ENCODE measurements around the gene CPE.

The CPE gene

DNA sequence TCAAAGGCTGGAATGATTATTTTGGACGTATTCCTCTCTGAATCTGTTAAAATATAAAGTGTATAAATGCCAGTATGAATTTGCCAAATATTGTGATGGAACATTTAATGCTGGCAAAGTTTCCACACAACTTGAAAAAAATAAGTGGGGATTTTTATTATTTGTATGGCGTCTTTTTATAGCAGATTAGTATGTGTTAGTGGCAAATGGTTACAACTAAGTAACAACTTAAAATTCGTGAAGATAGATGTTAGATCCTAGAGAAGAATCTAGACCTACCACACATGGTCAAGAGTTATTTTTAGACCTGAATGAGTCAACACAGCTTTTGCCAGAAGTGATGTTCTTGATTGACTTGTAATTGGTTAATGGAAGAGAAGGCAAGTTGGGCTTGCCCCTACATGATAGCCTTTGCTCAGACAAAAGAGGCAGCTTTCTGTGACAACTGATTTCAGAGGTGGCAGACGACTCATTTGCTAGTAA is 4.8 kb downstream of the CPE start:
- POLR2A ChIA-PET: no interaction called here
- TF ChIP-seq, protein P1, sequence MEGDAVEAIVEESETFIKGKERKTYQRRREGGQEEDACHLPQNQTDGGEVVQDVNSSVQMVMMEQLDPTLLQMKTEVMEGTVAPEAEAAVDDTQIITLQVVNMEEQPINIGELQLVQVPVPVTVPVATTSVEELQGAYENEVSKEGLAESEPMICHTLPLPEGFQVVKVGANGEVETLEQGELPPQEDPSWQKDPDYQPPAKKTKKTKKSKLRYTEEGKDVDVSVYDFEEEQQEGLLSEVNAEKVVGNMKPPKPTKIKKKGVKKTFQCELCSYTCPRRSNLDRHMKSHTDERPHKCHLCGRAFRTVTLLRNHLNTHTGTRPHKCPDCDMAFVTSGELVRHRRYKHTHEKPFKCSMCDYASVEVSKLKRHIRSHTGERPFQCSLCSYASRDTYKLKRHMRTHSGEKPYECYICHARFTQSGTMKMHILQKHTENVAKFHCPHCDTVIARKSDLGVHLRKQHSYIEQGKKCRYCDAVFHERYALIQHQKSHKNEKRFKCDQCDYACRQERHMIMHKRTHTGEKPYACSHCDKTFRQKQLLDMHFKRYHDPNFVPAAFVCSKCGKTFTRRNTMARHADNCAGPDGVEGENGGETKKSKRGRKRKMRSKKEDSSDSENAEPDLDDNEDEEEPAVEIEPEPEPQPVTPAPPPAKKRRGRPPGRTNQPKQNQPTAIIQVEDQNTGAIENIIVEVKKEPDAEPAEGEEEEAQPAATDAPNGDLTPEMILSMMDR (IDR thresholded peaks at IDR 0.05; ENCODE audit: control extremely low read depth, extremely low read depth, low read depth, missing control alignments): no peak
- no peak for DNase-seq (ENCODE audit: extremely low spot score)
- CTCF ChIA-PET: interaction anchor here (1.4 to 2.3 kb wide), 4 partner anchors 9 to 252 kb away, joined by 5 to 7 read pairs (median 5); no protein-coding TSS in a partner anchor

DNA sequence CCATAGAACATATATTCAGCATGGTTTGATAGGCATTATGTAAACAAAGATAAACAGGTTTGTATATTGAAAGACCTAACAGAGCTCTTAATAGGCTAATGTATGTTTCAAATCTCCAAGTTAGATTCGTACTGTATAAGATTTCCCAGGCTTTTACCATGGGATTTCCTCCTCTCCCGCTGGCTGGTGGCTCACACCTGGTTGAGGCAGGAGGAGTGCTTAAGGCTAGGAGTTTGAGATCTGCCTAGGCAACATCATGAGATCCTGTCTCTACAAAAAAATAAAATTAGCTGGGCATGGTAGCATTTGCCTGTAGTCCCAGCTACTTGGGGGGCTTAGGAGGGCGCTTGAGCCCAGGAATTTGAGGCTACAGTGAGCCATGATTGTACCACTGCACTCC is 5.4 kb downstream of the CPE start:
- DNase-seq (ENCODE audit: extremely low spot score): no peak
- TF ChIP-seq, protein P1 (IDR thresholded peaks at IDR 0.05; ENCODE audit: control extremely low read depth, extremely low read depth, low read depth, missing control alignments): no peak
- ChIA-PET CTCF (interaction anchor here (1.4 to 2.3 kb wide), 4 partner anchors 9 to 253 kb away, joined by 5 to 7 read pairs (median 5); no protein-coding TSS in a partner anchor), POLR2A (no interaction called here)

DNA sequence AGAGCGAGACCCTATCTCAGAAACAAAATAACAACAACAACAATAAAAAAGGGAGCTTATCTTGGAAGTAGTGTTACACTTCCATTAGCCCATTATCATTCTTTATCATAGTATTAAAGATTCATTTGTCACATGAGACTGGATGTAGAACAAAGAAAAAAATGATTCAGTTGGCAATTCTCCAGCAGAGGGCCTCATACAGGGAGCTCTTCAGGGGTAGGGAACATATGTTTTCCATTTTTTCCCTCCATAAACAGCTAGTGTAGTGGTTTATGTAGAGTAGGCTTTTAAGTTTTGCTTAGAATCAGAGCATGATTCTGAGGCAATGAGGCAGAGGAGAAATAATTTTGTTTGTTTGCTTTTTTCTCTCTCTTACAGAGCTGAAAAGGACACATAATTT is 5.8 kb downstream of the CPE start:
- TF ChIP-seq, protein P1 (IDR thresholded peaks at IDR 0.05; ENCODE audit: control extremely low read depth, extremely low read depth, low read depth, missing control alignments): no peak
- ChIA-PET CTCF (interaction anchor here (1.4 to 2.3 kb wide), 4 partner anchors 8 to 253 kb away, joined by 5 to 7 read pairs (median 5); no protein-coding TSS in a partner anchor), POLR2A (no interaction called here)
- DNase-seq (ENCODE audit: extremely low spot score): no peak

DNA sequence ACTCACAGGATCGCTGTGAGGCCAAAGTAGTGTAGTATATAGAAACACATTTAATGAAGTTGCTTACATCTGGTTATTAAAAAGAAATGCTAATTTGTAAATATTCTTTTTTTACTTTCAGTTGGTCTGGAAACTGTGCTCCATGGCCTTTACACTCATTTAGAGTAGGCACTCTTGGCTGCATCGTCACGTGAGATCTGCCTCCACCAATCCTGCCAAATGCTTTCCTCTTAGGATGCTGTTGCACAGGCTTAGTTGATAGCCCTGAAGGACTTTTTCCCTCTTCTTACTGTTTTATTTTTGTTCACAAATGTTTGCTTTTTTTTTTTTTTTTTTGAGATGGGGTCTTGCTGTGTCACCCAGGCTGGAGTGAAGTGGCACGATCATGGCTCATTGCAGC is 6.3 kb downstream of the CPE start:
- POLR2A ChIA-PET: no interaction called here
- TF ChIP-seq, protein P1 (IDR thresholded peaks at IDR 0.05; ENCODE audit: control extremely low read depth, extremely low read depth, low read depth, missing control alignments): no peak
- no peak for DNase-seq (ENCODE audit: extremely low spot score)
- CTCF ChIA-PET: interaction anchor here (1.2 to 2.3 kb wide), 6 partner anchors 8 to 254 kb away, joined by 3 to 7 read pairs (median 5); no protein-coding TSS in a partner anchor

DNA sequence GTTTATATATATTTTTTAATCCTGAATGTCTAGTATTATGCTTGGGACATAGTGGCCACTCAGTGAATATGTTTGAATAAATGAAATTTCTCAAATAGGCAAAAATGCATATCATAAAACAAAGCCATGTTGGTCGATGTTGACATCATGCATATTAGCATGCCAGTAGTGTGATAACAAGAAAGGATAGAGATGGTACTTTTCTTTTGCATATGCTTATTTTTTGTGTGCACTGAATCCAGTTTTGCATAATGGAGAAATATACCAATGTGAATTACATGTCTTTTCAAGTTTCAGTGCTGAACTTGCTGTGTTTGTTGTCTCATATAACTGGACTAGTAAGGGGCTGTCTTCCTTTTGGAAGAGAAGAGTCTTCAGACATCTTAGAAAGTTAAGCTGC is 7.5 kb downstream of the CPE start:
- POLR2A ChIA-PET: no interaction called here
- TF ChIP-seq, protein P1 (IDR thresholded peaks at IDR 0.05; ENCODE audit: control extremely low read depth, extremely low read depth, low read depth, missing control alignments): no peak
- DNase-seq (ENCODE audit: extremely low spot score): no peak
- CTCF ChIA-PET: interaction anchor here (1.2 to 1.5 kb wide), 3 partner anchors 9 to 45 kb away, joined by 3 read pairs; no protein-coding TSS in a partner anchor

DNA sequence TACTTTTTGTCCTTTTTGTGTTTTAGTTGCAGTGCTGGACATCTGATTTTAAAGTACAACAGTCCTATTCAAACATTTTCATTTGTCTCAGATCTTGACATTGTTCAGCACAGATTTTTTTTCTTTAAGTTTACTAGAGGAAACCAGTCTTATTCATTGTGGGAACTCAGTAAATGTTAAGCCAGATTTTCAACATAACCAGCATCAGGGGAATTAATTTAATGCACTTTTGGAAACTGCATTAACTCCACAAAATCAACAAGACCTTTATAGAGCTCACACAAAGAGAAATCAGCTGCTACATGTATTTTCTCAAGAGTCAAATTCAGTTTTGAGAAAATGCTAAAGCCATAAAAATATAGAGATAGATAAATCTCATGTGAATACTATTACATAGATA is 9.9 kb downstream of the CPE start:
- TF ChIP-seq, protein P1 (IDR thresholded peaks at IDR 0.05; ENCODE audit: control extremely low read depth, extremely low read depth, low read depth, missing control alignments): no peak
- CTCF ChIA-PET: interaction anchor here (1.0 to 1.4 kb wide), 3 partner anchors 8 to 258 kb away, joined by 3 to 4 read pairs (median 4); partner anchors contain the start of gene CPE
- POLR2A ChIA-PET: no interaction called here
- DNase-seq (ENCODE audit: extremely low spot score): no peak
